GM20431 (cell line): ENCODE measurements around the gene CYGB.
"Not testable (repeated sequence)": the region's sequence is repeated elsewhere in the genome, so short reads cannot be mapped to it uniquely, and the experiment has no call there.

Source experiments
- in situ Hi-C: fragments of 300-500 bp; cut with MseI, MboI; formaldehyde crosslinking; loops from one replicate; pipeline ENCODE4 v1.15.0; 2020; ENCODE audit warnings: low sequenced_read_pairs; ENCODE audit not compliant: unreplicated experiment

CYGB gene

DNA sequence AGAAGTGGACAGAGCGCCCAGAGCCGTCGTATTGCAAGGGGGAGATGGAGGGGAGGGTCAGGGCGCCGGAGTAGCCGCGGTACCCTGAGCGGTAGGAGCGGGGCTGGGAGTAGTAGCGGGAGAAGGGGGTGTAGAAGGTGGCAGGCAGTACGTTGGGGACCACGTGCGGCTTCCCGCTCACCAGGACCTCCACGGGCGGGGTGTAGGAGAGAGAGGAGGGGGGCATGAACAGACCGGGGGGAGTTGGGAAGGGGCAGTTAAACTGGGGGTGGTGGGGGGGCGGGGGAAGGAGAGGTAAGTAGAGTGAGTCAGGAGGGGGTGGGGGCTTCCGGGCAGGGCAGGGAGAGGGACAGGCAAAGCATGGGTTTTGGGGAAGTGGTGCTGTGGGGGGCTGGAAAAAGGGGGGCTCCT lies 31.3 kb upstream of the CYGB start:
- in situ Hi-C loops: no loop called here

DNA sequence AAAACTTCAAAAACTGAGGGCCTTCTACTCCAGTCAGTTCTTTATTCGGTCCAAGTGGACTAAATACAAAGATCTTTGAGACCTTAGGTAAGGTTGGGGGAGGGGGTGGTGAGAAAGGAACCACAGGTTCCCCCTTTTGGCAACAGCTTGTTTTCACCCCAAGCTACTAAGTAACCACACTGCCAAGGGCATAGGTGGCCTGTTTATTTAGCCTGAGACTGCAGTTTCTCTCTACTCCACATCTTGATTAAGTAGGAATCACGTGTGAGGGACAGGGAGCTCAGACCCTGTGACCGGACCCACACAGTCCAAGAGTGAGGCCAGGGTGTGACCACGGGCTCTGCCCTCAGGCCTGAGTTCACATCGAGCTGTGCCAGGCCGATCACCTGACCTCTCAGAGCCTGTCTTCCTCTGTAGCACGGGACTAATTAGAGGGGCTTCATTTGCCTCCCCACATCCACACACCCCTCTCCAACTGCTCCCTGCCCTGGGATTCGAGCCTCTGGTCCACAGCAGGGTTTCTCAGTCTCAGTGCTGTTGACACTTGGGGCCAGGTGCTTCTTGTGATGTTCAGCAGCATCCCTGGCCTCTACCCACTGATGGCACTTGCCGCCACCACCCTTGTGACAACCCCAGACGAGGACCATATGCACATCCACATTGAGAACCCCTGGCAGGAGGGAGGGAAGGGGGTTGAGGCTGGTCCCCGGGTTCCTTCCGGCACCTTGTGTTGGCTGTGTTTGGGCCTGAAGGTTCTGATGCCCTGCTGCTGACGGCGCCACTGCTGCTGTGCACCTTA lies 30.3 kb upstream of the CYGB start:
- in situ Hi-C loops: no loop called here

DNA sequence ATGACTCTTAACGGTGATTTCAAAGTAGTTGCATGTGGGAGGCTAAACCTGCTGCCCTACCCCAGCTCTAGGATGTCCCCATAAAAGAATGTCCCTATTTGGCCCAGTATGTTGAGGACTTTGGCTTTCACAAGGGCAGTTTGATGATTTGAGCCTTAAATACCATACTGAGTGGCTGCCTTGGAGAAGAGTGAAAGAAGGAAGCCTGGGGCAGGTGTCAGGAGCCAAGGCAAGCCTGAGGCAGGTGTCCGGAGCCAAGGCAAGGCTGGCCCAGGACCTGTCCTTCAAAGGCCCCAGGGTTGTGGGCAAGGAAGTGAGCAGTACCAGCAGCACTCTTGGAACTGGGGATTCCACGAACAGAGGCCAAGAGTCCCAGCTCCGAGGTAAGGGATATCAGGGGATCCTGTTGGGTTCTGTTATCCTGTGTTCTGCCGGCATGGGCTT lies 29.5 kb upstream of the CYGB start:
- in situ Hi-C loops: no loop called here

DNA sequence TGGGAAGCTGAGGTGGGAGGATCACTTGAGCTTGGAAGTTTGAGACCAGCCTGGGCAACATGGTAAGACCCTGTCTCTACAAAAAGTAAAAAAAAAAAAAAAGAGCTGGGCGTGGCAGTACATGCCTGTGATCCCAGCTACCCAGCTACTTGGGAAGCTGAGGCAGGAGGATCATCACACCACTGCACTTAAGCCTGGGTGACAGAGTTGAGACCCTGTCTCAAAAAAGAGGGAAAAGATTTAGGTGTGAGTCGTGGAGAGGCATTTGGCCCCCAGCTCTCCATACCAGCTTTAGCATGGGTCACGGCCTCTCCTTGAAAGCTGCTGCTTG lies 29.1 kb upstream of the CYGB start:
- in situ Hi-C loops: no loop called here

DNA sequence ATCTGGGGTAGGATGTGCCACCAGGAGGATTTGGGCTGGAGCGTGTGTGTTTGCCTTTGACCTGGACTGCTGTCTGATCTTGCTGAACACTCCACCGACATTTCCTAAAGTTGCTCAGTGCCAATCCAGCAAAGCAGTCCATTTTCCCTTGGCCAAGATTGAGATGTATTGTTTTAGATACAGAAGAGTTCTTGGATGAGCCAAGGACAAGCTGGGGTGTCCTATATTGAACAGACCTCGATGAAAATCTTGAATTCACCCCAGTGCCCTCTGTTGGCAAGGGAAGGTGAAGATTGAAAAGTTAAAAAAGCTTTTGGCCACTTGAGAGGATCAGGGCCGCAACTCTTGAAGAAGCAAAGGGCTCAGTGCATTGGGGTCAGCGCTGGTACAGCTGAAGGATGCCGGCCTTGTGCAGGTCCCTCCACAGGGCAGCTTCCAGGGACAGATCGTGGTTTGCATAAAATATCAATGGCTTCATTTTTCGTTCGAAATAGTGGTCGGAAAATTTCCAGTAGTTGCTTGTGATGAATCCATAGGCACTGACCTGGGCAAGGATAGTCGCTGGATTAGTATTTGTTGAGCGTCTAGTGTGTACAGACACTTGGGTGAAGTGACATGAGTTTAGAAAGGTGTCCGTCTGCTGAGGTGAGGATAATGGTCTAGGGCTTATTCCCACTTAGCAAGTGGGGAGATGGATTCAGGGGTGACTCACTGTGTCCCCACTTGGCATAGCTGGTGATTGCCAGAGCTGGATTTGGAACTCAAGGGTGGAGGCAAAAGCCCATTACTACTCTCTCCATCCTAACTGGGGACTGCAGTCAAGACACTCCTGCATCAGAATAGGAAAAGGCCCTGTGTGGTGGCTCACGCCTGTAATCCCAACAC lies 28.5 kb upstream of the CYGB start:
- in situ Hi-C loops: no loop called here

DNA sequence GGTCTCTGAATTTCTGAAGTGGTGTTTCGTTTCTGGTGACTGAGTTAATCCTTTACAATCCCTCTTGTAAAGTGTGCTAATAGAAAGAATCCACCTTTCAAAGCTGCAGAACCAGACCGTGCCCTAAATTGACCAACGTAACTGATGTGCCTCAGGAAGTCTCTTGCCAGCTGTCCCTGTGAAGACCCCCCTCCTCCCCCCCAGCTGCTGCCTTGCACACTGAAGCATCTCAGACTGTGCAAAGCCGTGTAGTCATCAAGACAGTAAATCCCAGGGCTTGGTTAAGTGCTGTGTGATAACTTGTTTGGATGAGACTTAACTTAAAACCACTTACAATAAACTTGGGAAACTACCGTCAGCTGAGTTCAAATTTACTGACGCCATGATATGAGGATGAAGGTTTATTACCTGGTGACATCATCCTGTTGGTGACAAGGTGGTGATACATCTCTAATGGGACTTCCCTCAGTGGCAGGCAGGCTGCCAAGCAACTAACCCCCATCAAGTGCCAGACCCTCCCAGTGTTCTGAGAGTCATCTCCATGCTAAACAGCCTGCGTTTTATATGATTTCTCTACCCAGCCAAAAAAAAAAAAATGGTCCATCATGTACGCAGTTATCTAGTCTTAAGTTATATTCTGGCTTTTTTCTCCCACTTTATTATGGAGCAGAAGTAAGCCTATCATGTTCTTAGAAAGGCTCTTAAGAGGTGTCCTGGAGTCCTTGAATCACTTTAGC lies 27.6 kb upstream of the CYGB start:
- in situ Hi-C loops: not testable (repeated sequence)

DNA sequence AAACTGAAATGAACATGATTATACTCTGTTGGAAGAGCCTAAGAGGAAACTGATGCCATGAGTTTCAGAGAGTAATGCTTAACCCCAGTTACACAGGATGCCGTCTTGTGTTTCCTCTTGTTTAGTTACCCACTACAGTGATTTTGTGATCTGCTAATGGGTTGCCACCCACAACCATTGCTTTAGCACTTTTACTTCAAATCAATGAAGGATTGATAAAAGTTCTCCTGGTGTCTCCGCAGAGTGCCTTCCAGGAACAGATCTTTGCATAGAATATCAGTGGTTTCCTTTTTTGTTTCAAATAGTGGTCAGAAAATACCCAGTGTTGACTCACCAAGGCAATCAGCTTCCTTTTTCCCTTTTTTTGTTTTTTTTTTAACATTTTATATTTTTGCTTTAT lies 25.9 kb upstream of the CYGB start:
- in situ Hi-C loops: not testable (repeated sequence)

DNA sequence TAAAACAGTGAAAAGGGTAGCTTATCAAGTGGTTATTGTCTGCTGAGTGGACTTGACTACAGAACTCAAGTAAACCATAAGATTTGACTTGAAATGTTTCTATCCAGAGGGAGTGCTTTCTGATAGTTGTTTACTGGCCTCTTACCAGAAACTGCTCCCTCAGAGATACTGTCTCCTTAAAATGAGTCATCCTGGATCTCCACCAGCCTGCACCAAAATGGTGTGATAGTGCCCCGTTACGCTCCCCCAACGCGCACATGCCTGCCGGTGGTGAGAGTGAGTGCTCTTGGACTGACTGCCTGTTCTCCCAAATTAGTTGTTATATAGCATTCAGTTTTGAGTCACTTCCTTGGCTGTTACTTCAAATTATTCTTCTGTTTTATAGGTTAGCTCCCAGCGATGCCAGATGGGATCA lies 25.2 kb upstream of the CYGB start:
- in situ Hi-C loops: no loop called here

DNA sequence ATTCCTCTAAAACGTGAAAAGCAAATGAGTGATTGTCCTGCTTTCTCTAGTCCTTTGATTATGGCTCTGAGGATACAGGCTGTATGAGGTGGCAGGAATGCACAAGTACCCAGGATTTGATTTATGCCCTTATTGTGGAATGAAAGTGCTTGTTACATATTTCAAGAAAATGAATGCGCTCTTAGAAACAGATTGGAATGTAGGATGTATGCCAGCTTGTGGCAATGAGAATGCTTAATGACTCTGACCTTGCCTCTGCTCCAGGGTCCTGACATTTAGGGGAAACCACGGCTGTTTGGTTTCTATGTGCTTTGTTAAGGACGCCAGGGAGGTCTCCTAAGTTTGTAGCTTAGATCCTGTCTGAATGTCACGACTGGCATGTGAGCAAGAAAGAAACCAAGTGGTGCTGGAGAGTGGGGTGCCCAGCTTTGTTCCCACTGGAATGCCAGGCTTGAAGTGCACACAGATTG lies 24.3 kb upstream of the CYGB start:
- in situ Hi-C loops: no loop called here

DNA sequence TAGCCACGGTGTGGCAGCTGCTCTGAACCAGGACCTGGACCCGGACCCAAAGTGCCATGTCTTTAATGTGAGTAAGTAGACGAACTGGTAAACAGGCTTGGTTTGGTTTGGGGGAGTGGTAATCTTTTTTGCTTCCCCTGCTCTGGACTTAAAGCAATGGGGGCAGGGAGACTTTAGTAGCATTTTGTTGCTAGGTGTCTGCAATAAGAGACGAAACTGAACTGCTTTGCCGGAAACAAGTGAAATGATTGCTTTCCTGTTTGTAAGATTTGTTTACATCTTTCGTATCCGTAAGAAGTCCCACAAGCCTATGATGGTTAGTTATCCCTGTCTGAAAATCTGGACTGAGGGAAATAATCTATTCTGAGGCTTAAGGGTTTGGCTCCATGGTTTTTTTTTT lies 23.8 kb upstream of the CYGB start:
- in situ Hi-C loops: no loop called here

DNA sequence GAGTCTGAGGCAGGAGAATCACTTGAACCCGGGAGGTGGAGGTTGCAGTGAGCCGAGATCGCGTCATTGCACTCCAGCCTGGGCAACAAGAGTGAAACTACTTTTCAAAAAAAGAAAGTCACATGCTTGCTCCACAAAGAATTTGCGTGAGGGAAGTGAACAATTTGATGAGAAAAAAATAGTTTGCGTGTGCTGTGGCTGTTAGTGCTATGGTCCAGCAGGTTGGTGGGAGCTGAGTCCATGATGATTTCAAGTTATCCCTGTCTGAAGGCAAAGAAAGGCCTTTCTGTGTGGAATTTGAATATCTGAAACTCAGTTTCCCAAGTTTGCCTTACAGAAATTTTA lies 23.3 kb upstream of the CYGB start:
- in situ Hi-C loops: no loop called here

DNA sequence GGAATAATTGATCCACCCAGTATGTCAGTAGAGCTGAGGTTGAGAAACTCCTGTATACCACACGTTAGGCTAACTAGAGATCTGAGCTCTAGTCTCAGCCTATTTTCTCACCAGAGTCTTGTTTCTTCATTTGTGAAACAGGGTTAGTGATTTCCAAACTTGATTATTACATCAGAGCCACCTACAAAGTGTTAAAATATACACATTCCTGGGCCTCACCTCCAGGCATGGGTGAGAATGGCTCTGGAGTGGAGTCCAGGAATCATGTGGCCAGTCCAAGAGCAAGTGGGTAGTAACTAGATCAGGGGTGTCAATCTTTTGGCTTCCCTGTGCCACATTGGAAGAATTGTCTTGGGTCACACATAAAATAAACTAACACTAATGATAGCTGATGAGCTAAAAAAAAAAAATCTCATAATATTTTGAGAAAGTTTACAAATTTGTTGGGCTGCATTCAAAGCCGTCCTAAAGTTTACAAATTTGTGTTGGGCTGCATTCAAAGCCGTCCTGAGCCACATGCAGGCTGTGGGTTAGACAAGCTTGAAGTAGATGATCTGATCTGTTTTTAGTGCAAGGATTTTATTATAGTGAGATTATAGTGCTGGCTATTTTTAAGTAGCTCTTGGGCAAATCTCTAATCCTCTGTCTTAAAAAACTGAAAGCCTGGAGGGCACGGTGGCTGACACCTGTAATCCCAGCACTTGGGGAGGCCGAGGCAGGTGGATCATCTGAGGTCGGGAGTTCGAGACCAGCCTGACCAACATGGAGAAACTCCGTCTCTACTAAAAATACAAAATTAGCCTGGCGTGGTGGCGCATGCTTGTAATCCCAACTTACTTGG lies 22.7 kb upstream of the CYGB start:
- in situ Hi-C loops: no loop called here

DNA sequence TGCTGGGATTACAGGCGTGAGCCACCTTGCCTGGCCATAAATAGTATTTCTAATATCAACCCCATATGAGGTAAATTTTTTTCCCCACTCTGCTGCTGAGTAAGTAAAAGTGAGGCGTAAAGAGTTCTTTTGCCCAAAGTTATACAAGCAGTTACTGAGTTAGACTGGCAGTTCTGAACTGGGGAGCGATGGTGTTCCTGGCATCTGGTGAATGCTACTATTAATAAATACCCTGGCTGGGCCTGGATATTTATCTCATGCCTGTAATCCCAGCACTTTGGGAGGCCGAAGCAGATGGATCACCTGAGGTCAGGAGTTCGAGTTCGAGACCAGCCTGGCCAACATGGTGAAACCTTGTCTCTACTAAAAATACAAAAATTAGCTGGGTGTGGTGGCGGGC lies 22.0 kb upstream of the CYGB start:
- in situ Hi-C loops: not testable (repeated sequence)

DNA sequence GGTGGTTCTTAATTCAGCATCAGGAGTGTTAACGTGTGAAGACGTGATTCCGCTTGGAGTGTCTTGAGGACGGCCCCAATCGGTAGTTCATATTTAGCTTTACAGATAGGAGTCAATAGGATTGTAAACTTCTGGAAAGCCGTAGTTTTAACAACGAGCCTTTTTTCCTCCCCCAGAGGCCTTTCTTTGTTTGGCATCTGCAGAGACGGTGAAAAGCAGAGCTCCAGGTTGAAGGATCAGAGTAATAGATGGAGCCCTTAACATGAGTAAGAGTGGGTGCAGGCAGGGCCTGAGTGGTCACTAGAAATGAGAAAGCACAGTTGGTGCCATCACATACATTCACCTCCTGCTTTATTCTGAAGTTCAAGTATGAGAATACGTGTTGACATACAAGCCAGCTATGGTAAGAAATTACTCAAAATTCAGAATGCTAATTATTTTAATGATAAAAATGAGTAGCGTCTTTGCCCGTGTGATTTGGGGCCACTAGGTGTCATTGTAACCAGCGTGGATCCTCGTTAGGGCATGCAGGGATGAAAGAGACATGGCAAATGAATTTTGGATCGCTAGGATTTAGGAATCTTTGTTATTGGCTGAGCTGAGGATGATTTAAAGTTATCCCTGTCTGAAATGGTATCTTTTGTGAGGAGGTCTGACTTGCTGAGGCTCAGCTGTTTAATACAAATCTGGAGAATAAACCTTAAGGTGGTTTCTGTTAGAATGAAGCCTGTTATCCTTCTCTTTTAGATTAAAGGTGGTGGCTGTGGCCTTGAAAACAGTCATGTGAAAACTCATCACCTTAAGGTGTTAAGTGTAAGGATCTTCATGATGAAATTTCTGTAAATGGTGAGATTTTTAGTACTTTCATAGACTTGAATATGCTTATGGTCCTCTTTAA lies 20.9 kb upstream of the CYGB start:
- in situ Hi-C loops: no loop called here

DNA sequence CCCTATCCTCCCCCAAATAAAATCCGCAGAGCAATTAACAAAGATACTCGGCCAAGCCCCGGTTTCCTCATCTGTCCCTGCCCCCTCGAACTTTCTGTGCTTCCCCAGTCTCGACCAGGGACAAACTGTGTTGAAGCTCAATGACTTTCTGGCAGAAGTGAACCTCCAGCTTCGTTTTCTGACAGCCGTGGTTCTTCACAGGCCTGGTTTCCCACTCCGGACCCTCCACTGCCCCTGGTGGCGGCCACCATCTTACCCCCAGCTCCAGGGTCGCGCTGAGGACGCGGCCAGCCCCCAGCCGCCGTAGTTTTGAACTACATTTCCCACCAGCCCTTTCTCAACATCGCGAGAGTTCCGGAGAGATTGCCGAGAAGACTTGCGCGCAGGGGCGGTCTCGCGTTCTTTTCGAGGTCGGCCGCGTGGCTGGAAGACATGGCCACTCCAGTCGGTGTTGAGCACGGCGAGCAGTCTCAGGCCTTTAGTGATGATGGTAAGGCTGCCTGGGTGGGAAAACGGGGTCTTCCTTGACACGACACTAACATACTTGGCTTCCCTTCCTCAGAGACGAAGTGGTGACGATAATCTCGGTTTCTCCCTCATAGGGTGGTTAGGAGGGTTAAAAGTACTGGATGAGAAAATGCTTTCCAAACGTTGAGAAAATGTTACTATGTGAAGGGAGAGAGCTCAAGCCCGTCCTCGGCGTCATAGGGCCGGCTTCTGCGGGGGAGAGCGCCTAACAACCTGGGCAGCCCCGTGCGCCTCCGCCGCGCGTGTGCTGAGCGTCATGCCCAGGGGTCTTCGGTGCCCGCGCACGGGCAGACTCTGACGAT lies 20.1 kb upstream of the CYGB start:
- in situ Hi-C loops: no loop called here

DNA sequence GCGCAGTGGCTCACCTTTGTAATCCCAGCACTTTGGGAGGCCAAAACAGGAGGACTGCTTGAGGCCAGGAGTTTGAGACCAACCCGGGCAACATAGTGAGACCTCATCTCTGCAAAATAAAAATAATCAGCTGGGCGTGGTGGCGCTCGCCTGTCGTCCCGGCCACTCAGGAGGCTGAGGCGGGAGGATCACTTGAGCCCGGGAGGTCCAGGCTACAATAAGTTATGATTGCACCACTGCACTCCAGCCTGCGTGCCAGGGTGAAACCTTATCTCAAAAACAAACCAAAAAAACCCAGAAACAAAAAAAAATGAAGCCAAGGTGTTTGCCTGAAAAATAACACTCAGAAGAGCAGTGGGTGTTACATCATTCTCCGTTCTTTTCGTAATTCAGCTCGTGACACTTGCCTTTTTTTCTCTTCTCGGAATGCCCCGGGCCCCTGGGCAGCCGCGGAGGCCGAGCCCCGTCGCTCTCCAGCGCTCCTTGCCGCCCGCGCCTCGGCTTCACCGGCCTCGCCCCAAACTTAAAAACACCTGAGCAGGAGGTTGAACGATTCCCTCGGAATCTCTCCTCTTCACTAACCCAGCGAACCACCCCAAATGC lies 19.4 kb upstream of the CYGB start:
- in situ Hi-C loops: no loop called here

DNA sequence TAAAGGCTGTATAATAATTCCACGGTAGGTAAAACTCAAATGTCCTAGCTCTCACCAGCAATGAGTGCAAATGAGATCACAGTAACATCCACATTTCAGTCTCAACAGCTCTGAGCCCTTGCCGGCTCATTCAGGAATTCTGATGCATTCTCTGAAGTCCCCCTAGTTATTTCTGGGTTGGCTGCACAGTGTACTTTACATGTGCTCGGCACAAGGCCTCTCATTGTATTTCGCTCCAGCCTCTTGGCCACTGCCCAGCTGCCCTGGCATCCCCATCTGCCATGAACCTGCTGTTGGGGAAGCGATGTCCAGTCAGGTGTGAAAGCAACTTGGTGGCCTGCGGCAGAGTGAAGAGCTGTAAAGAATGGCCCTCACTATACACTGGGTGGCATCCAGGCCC lies 16.6 kb upstream of the CYGB start:
- in situ Hi-C loops: no loop called here
